KMS-11 (cell line): Measurements from ENCODE around the gene KIAA2012.

ENCODE experiments used
- H2AFZ ChIP-seq: fragments of 200-600 bp; sonication (generic); 2 replicates; pipeline ENCODE4 v1.6.1; 2016; ENCODE audit warnings: antibody characterized with exemption, mixed run types, low read depth
- H3K27ac ChIP-seq: fragments of 200-600 bp; sonication (generic); 2 replicates; pipeline ENCODE4 v1.6.1; 2016; ENCODE audit warnings: mild to moderate bottlenecking, mixed run types
- H3K27me3 ChIP-seq: fragments of 200-600 bp; sonication (generic); 2 replicates; pipeline ENCODE4 v1.6.1; 2017; ENCODE audit warnings: mild to moderate bottlenecking, low read depth, mixed run types, moderate library complexity; ENCODE audit not compliant: insufficient read depth
- H3K36me3 ChIP-seq: fragments of 200-600 bp; sonication (generic); 2 replicates; pipeline ENCODE4 v1.6.1; 2017; ENCODE audit warnings: mild to moderate bottlenecking, mixed run types; ENCODE audit not compliant: insufficient read depth
- H3K4me1 ChIP-seq: fragments of 200-600 bp; sonication (generic); 2 replicates; pipeline ENCODE4 v1.6.1; 2016; ENCODE audit warnings: mild to moderate bottlenecking, low read depth, mixed run types; ENCODE audit not compliant: poor library complexity, severe bottlenecking
- H3K4me2 ChIP-seq: fragments of 200-600 bp; sonication (generic); 2 replicates; pipeline ENCODE4 v1.7.0; 2016; ENCODE audit warnings: mild to moderate bottlenecking, mixed run types
- H3K4me3 ChIP-seq: fragments of 200-600 bp; sonication (generic); IDR thresholded peaks from 2 replicates; pipeline ENCODE4 v1.6.1; 2017; ENCODE audit warnings: low read depth, low read length, mixed read lengths; ENCODE audit not compliant: insufficient read depth
- H3K79me2 ChIP-seq: fragments of 200-600 bp; sonication (generic); 2 replicates; pipeline ENCODE4 v1.6.1; 2016; ENCODE audit warnings: low read depth, mixed run types; ENCODE audit not compliant: insufficient read depth
- H3K9ac ChIP-seq: fragments of 200-600 bp; sonication (generic); 2 replicates; pipeline ENCODE4 v1.6.1; 2016; ENCODE audit warnings: mild to moderate bottlenecking, mixed run types
- H4K20me1 ChIP-seq: fragments of 200-600 bp; sonication (generic); 2 replicates; pipeline ENCODE4 v1.6.1; 2016; ENCODE audit warnings: mild to moderate bottlenecking, mixed run types; ENCODE audit not compliant: insufficient read depth
- TF ChIP-seq, protein P1 (sequence below): fragments of 200-600 bp; sonication (generic); conservative IDR thresholded peaks from 2 replicates; pipeline ENCODE4 v1.6.1; 2017; ENCODE audit warnings: low read depth, mild to moderate bottlenecking, antibody characterized with exemption, low read length, moderate library complexity, mixed read lengths

The KIAA2012 gene

DNA sequence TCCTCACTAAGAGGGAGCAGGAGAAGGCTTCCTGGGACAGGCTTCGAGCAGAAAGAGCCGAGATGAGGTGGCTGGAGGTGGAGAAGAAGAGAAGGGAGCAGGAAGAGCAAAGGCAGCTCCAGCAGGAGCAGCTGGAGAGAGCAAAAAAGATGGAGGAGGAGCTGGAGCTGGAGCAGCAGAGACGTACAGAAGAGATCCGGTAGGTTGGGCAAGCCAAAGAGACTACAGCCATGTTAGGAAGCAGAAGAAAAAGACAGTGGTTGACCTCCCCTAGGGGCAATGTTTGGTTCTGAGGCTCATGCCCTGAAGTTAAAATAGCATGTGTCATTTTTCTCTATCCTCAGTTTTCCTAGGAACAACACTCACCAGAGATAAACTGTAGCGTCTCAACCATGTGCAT, 120.2 kb downstream of the KIAA2012 start:
- TF ChIP-seq, protein P1, sequence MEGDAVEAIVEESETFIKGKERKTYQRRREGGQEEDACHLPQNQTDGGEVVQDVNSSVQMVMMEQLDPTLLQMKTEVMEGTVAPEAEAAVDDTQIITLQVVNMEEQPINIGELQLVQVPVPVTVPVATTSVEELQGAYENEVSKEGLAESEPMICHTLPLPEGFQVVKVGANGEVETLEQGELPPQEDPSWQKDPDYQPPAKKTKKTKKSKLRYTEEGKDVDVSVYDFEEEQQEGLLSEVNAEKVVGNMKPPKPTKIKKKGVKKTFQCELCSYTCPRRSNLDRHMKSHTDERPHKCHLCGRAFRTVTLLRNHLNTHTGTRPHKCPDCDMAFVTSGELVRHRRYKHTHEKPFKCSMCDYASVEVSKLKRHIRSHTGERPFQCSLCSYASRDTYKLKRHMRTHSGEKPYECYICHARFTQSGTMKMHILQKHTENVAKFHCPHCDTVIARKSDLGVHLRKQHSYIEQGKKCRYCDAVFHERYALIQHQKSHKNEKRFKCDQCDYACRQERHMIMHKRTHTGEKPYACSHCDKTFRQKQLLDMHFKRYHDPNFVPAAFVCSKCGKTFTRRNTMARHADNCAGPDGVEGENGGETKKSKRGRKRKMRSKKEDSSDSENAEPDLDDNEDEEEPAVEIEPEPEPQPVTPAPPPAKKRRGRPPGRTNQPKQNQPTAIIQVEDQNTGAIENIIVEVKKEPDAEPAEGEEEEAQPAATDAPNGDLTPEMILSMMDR, result no peak
- H3K36me3 ChIP-seq, result no peaks in the 10 kb centered on the region
- no peaks in the 10 kb centered on the region for H4K20me1 ChIP-seq
- H2AFZ ChIP-seq, result no peak overlapping the region
- H3K27me3 ChIP-seq, result no peaks in the 10 kb centered on the region
- H3K4me3 ChIP-seq, result no peak overlapping the region
- H3K9ac ChIP-seq, result no peak overlapping the region
- no peaks in the 10 kb centered on the region for H3K79me2 ChIP-seq
- H3K4me1 ChIP-seq, result no peaks in the 10 kb centered on the region
- no peak overlapping the region for H3K27ac ChIP-seq
- H3K4me2 ChIP-seq, result no peak overlapping the region

GRCh38 chr2:202193881-202194353, 120.9 kb downstream of the KIAA2012 start:
- Histone ChIP-seq H3K9ac (no peak overlapping the region), H2AFZ (no peak overlapping the region), H3K36me3 (no peaks in the 10 kb centered on the region), H4K20me1 (no peaks in the 10 kb centered on the region), H3K4me2 (no peak overlapping the region), H3K79me2 (no peaks in the 10 kb centered on the region), H3K4me3 (no peak overlapping the region), H3K27ac (no peak overlapping the region), H3K27me3 (no peaks in the 10 kb centered on the region), H3K4me1 (no peaks in the 10 kb centered on the region)
- TF ChIP-seq, protein P1, result no peak

- no peak overlapping the region for H3K4me2 ChIP-seq
- no peak overlapping the region for H2AFZ ChIP-seq
- no peaks in the 10 kb centered on the region for H4K20me1 ChIP-seq
- TF ChIP-seq, protein P1, result no peak
- no peak overlapping the region for H3K27ac ChIP-seq
- H3K4me3 ChIP-seq, result no peak overlapping the region
- H3K9ac ChIP-seq, result no peak overlapping the region
- no peaks in the 10 kb centered on the region for H3K79me2 ChIP-seq
- H3K36me3 ChIP-seq, result no peaks in the 10 kb centered on the region
- no peaks in the 10 kb centered on the region for H3K27me3 ChIP-seq
- H3K4me1 ChIP-seq, result no peaks in the 10 kb centered on the region
Measured at GRCh38 chr2:202194418-202194817, 121.4 kb downstream of the KIAA2012 start.

DNA sequence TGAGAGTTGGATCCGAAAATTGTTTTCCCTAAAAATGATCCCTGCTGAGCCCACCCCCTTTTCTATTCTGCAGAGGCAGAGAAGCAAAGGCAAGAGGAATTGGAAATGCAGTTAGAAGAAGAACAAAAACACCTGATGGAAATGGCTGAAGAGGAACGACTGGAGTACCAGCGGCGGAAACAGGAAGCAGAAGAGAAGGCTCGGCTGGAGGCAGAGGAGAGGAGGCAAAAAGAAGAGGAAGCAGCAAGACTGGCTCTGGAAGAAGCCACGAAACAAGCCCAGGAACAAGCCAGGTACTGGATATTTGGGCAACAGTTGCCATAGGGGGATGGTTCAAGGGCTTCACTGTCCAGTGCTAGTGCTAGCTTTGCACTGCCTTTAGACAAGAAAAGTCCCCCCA, 123.7 kb downstream of the KIAA2012 start:
- no peak overlapping the region for H2AFZ ChIP-seq
- TF ChIP-seq, protein P1, result no peak

More for the DNA sequence above, 123.7 kb downstream of the KIAA2012 start:
- no peak overlapping the region for H3K4me2 ChIP-seq
- H3K4me1 ChIP-seq, result no peaks in the 10 kb centered on the region
- H3K79me2 ChIP-seq, result no peaks in the 10 kb centered on the region
- H4K20me1 ChIP-seq, result no peaks in the 10 kb centered on the region
- H3K27me3 ChIP-seq, result no peaks in the 10 kb centered on the region
- no peak overlapping the region for H3K9ac ChIP-seq
- H3K36me3 ChIP-seq, result no peaks in the 10 kb centered on the region
- no peak overlapping the region for H3K27ac ChIP-seq
- H3K4me3 ChIP-seq, result no peak overlapping the region
